T-cell (primary cell): ENCODE results near the gene LSM7. TPM values are rescaled to one million over a fixed set of nuclear protein-coding genes. Genes with fewer than 3 reads are reported as not detected.

Source experiments
- ATAC-seq, 4 experiments: fragments of 200-7000 bp in 3 of 4; fragments of 150-1000 bp in 1 of 4; cut with Tn5 transposase; replicated peaks in 1 of 4; 1 replicate in 3 of 4; 2 replicates in 1 of 4; pipeline ENCODE4 v1.10.0; 2021; ENCODE audit warnings: moderate library complexity in 3 of 4, mild to moderate bottlenecking in 2 of 4, moderate number of reproducible peaks in 1 of 4
- CTCF ChIA-PET, 2 donors: fragments of 300-600 bp; sonication (Branson Sonifier 250); formaldehyde crosslinking; loops; one replicate each; lab custom pipeline; 2022; ENCODE audit warnings: antibody characterized with exemption in 2 of 2; lab: Charles Lee
- POLR2A ChIA-PET, 2 donors: fragments of 300-600 bp; sonication (Branson Sonifier 250); formaldehyde crosslinking; loops; one replicate each; lab custom pipeline; 2022; ENCODE audit warnings: antibody characterized with exemption in 2 of 2; lab: Charles Lee
- DNase-seq, 35 experiments: peaks; one replicate each; pipeline versions ENCODE4 v3.0.0 to v3.0.0-alpha.2; 2013 to 2023
- H3K27ac ChIP-seq: one replicate; pipeline ENCODE4 v1.5.1; 2013; ENCODE audit warnings: low read length
- H3K27me3 ChIP-seq, 2 experiments: replicated peaks in 1 of 2; 1 replicate in 1 of 2; 2 replicates in 1 of 2; pipeline versions ENCODE4 v1.6.1 to v1.7.0; 2013; ENCODE audit warnings: low read length in 1 of 2, mixed read lengths in 1 of 2; ENCODE audit not compliant: control insufficient read depth in 2 of 2, insufficient read depth in 2 of 2; ENCODE audit errors: extremely low read depth in 1 of 2
- H3K36me3 ChIP-seq, 2 donors: 1 replicate in 1 of 2; 2 replicates in 1 of 2; pipeline versions ENCODE4 v1.6.1 to v1.7.0; 2013; ENCODE audit warnings: low read length in 1 of 2; ENCODE audit not compliant: control insufficient read depth in 2 of 2, insufficient read depth in 1 of 2; ENCODE audit errors: extremely low read depth in 1 of 2
- H3K4me1 ChIP-seq, 2 experiments: 1 replicate in 1 of 2; 2 replicates in 1 of 2; pipeline versions ENCODE4 v1.6.1 to v1.7.0; 2013; ENCODE audit warnings: low read length in 2 of 2, mixed read lengths in 1 of 2; ENCODE audit not compliant: insufficient read depth in 2 of 2, control insufficient read depth in 1 of 2; ENCODE audit errors: extremely low read depth in 1 of 2
- H3K4me3 ChIP-seq, 2 donors: 1 replicate in 1 of 2; 2 replicates in 1 of 2; pipeline versions ENCODE4 v1.5.1 to v1.7.0; 2013; ENCODE audit warnings: mild to moderate bottlenecking in 2 of 2, low read length in 1 of 2, moderate library complexity in 1 of 2; ENCODE audit not compliant: control insufficient read depth in 1 of 2; ENCODE audit errors: extremely low read depth in 1 of 2
- H3K9me3 ChIP-seq: 2 replicates; pipeline ENCODE4 v1.7.0; 2013
- H3K27ac Mint-ChIP-seq, 2 donors: one replicate each; pipeline ENCODE4 v1.8.0; 2020 to 2021; ENCODE audit warnings: mild to moderate bottlenecking in 2 of 2, mixed read lengths in 2 of 2
- H3K27me3 Mint-ChIP-seq, 2 donors: one replicate each; pipeline ENCODE4 v1.8.0; 2021 to 2022; ENCODE audit warnings: mixed read lengths in 2 of 2
- H3K36me3 Mint-ChIP-seq: one replicate; pipeline ENCODE4 v1.8.0; 2021; ENCODE audit warnings: mixed read lengths
- H3K4me1 Mint-ChIP-seq, 3 donors: one replicate each; pipeline ENCODE4 v1.8.0; 2020 to 2022; ENCODE audit warnings: mixed read lengths in 3 of 3, mild to moderate bottlenecking in 1 of 3
- H3K4me3 Mint-ChIP-seq, 3 donors: one replicate each; pipeline ENCODE4 v1.8.0; 2020 to 2022; ENCODE audit warnings: mild to moderate bottlenecking in 3 of 3, mixed read lengths in 3 of 3, moderate library complexity in 3 of 3
- H3K9me3 Mint-ChIP-seq, 3 donors: one replicate each; pipeline ENCODE4 v1.8.0; 2020 to 2022; ENCODE audit warnings: mixed read lengths in 3 of 3
- WGBS: methylation state at CpG from one replicate; pipeline ENCODE4 v1.1.5; 2013; ENCODE audit warnings: missing lambda C conversion rate; ENCODE audit not compliant: insufficient coverage; 5-methylcytosine and 5-hydroxymethylcytosine counted together
- total RNA-seq, 35 experiments: library from RNA in 6 of 35; stranded (reverse) in 6 of 35; fragments of 120-200 nt in 1 of 35; gene quantifications; one replicate each; pipeline versions ENCODE4 v1.2.1 to v1.2.4 and lab custom pipeline; 2013 to 2026

Gene LSM7
- total RNA-seq, 5 donors from 2014 or later (not counting 1 experiment from before 2014, with no cell fraction given): 86.7 to 127 (median 107) TPM

DNA sequence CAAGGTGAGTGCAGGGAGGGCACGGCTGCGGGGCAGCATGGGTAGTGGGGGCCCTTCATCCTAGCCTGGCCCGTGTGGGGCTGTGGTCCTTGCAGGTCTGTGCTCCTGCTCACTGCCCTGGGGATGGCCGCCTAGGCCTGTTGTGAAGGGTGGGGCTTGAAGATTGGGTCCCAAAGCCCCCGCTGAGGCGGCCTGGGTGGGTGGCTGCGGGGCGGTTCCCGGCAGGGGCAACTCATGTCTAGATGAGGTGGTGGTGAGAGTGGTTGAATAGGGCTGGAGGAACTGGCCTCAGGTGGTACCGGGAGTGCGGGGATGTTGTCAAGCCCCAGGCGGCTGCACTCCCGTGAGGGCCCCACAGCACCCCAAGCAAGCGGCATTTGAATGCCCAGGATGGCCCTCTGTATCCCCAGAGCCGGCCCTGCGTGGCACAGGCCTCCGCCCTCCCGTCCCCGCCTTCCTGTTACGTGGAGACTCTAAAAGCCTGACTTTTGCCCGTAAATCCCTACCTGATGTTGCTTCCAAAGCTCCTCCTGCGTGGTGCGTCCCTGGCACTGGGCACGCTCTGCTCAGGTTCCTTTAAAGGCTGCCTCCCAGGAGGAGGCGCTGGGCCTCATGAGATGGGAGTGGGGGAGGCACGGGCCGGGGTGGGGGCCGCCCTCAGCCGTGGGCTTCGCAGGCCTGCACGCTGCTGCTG lies 15.1 kb upstream of the LSM7 start:
- POLR2A ChIA-PET: no interaction called here
- 89% methylated on average over 21 of the region's 31 CpGs for WGBS

DNA sequence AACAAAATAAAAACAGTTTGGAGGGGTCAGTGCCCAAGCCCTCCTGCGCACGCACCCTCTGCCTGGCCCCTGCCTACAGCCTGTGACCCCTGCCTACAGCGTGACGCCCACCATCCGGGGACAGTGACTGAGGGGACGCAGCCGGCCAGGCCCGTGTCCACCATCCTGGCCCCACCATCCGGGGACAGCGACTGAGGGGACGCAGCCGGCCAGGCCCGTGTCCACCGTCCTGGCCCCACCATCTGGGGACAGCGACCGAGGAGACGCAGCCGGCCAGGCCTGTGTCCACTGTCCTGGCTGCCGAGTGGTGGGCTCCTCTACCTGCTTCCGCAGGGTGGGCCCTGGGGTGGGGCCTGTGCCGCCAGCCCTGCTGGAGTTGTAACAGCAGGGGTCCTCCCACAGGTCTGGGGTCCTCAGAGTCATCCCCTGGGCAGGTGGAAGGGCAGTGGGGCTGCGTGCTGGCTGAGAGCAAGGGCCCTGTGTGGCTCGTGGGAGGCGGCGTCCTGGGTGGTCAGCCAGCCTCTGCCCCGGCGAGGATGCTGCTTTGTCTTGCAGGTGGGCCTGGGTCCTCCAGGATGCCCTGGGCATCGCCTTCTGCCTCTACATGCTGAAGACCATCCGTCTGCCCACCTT lies 14.4 kb upstream of the LSM7 start:
- DNase-seq (no peak), ATAC-seq (no peak)
- Histone ChIP-seq H3K4me3 (no peak overlapping the region), H3K4me1 (no peaks in the 10 kb centered on the region), H3K9me3 (no peaks in the 10 kb centered on the region), H3K27ac (no peak overlapping the region), H3K36me3 (peaks cover 14 to 15% of the 10 kb centered on the region in 2 donors), H3K27me3 (no peaks in the 10 kb centered on the region)
- H3K27me3 Mint-ChIP-seq: no peaks in the 10 kb centered on the region
- H3K4me1 Mint-ChIP-seq: no peaks in the 10 kb centered on the region
- WGBS: 97% methylated on average over 26 of the region's 29 CpGs
- ChIA-PET CTCF (no interaction called here), POLR2A (no interaction called here)
- no peak overlapping the region for H3K27ac Mint-ChIP-seq
- no peaks in the 10 kb centered on the region for H3K9me3 Mint-ChIP-seq
- no peaks in the 10 kb centered on the region for H3K36me3 Mint-ChIP-seq
- H3K4me3 Mint-ChIP-seq: no peak overlapping the region

More for the DNA sequence above, 15.1 kb upstream of the LSM7 start:
- Histone ChIP-seq H3K9me3 (no peaks in the 10 kb centered on the region), H3K27ac (no peak overlapping the region), H3K36me3 (peaks cover 14 to 15% of the 10 kb centered on the region in 2 donors), H3K27me3 (no peaks in the 10 kb centered on the region), H3K4me3 (no peak overlapping the region), H3K4me1 (no peaks in the 10 kb centered on the region)
- Mint-ChIP-seq H3K36me3 (no peaks in the 10 kb centered on the region), H3K27ac (no peak overlapping the region), H3K4me1 (no peaks in the 10 kb centered on the region), H3K27me3 (no peaks in the 10 kb centered on the region), H3K9me3 (no peaks in the 10 kb centered on the region), H3K4me3 (no peak overlapping the region)
- CTCF ChIA-PET: no interaction called here
- no peak for ATAC-seq
- no peak for DNase-seq

DNA sequence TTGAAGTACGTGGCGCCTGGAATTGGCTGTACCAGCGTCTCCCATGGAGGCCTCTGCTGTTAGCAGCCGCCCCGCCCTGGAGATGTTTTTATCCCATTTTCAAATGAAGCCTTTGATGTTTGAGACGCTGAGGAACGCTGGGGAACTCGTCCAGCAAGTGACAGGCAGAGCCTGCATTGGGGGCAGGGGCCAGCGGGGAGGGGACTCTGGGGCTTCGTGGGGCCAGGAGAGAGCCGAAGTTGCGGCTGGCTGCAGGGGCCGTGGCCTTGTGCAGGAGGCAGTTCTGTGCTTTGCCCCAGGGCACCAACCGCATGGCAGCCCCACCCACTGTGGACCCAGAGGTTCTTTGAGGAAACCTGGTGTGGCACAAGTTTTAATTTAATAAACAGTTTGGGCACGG lies 13.6 kb upstream of the LSM7 start:
- H3K4me1 ChIP-seq: no peaks in the 10 kb centered on the region
- no peaks in the 10 kb centered on the region for H3K27me3 ChIP-seq
- Mint-ChIP-seq H3K9me3 (no peaks in the 10 kb centered on the region), H3K27me3 (no peaks in the 10 kb centered on the region), H3K4me1 (peaks cover 0 to 2% (median 1%) of the 10 kb centered on the region in 3 donors), H3K27ac (no peak overlapping the region), H3K36me3 (peaks cover 3% of the 10 kb centered on the region), H3K4me3 (no peak overlapping the region)
- H3K36me3 ChIP-seq: peaks cover 14 to 21% of the 10 kb centered on the region in 2 donors
- H3K4me3 ChIP-seq: no peak overlapping the region
- no peak overlapping the region for H3K27ac ChIP-seq
- DNase-seq (no peak), ATAC-seq (no peak)
- POLR2A ChIA-PET: no interaction called here
- CTCF ChIA-PET: no interaction called here
- WGBS: 94% methylated on average over 14 of the region's 15 CpGs
- no peaks in the 10 kb centered on the region for H3K9me3 ChIP-seq

- Mint-ChIP-seq H3K4me3 (no peak overlapping the region), H3K4me1 (peaks cover 1 to 5% (median 3%) of the 10 kb centered on the region in 3 donors), H3K9me3 (no peaks in the 10 kb centered on the region), H3K27ac (no peak overlapping the region), H3K27me3 (no peaks in the 10 kb centered on the region), H3K36me3 (peaks cover 4% of the 10 kb centered on the region)
- POLR2A ChIA-PET: no interaction called here
- CTCF ChIA-PET: no interaction called here
- Histone ChIP-seq H3K36me3 (peaks cover 14 to 21% of the 10 kb centered on the region in 2 donors), H3K27ac (no peak overlapping the region), H3K27me3 (no peaks in the 10 kb centered on the region), H3K9me3 (no peaks in the 10 kb centered on the region), H3K4me3 (no peak overlapping the region), H3K4me1 (no peaks in the 10 kb centered on the region)
- DNase-seq: no peak
- WGBS: 76% methylated on average over 22 of the region's 24 CpGs
- no peak for ATAC-seq
These were observed 12.9 kb upstream of the LSM7 start for GRCh38 chr19:2341244-2341751.

DNA sequence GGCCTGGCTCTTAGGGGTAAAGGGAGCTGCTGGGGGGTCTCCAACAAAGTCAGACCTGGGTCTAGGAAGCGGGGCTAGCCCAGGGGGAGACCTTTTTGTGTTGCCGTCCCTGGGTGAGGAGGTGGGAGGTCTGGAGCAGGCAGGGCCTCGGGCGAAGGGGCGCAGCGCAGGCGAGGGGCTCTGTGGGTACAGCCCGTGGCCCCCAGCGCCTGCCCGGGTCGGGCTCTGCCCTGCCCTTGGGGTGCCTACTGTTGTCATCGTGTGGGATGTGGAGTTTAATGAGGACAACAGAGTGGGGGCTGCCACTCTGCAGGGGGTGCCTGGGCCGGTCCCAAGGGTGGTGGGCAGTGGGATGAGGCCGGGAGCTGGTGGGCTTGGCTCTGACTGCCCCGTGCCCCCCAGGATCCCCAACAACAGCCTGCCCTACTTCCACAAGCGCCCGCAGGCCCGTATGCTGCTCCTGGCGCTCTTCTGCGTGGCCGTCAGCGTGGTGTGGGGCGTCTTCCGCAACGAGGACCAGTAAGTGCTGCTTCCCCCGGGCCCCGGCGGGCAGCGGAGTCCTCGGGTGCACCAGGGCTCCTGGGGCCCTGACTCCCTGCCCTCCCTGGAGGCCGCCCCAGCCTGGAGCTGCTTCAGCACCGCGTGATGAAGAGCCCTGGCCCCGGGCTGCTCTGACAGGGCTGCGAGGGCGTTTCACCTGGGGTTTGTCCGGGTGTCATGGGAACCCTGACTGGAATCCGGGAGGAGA lies 12.3 kb upstream of the LSM7 start:
- Histone ChIP-seq H3K27me3 (no peaks in the 10 kb centered on the region), H3K27ac (no peak overlapping the region), H3K4me3 (no peak overlapping the region), H3K4me1 (no peaks in the 10 kb centered on the region), H3K9me3 (no peaks in the 10 kb centered on the region), H3K36me3 (peaks cover 14 to 21% of the 10 kb centered on the region in 2 donors)
- Mint-ChIP-seq H3K36me3 (peaks cover 10% of the 10 kb centered on the region), H3K9me3 (no peaks in the 10 kb centered on the region), H3K4me1 (peaks cover 7 to 11% (median 9%) of the 10 kb centered on the region in 3 donors), H3K27me3 (no peaks in the 10 kb centered on the region), H3K27ac (no peak overlapping the region), H3K4me3 (no peak overlapping the region)
- CTCF ChIA-PET: no interaction called here
- WGBS: 90% methylated on average over 34 of the region's 38 CpGs
- ATAC-seq: no peak
- POLR2A ChIA-PET: no interaction called here
- DNase-seq: no peak

DNA sequence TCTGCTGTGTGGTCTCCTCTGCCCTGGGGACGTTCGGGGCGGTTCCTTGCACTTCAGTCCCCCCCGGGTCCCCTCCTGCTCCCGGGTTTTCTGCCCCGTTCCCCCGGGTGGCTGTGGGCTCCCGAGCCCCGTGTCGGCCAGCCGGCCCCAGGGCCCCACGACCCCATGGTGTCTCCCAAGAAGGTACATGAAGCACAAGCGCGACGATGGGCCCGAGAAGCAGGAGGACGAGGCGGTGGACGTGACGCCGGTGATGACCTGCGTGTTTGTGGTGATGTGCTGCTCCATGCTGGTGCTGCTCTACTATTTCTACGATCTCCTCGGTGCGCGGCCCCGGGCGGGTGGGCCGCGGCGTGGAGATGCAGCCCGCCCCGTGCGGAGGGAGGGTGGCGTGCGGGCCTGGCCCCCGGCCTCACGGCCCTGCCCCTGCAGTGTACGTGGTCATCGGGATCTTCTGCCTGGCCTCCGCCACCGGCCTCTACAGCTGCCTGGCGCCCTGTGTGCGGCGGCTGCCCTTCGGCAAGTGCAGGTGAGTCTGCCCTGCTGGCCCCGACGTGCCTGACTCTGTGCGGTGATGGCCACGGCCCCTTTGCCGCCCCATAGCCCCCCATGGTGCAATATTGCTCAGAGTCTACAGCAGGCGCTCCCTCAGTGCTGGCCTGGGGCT lies 11.4 kb upstream of the LSM7 start:
- H3K4me1 ChIP-seq: peaks cover 0 to 1% of the 10 kb centered on the region in 2 experiments
- no peaks in the 10 kb centered on the region for H3K27me3 ChIP-seq
- peaks cover 11% of the 10 kb centered on the region for H3K36me3 Mint-ChIP-seq
- POLR2A ChIA-PET: no interaction called here
- WGBS: 97% methylated on average over 51 of the region's 52 CpGs
- no peak overlapping the region for H3K27ac ChIP-seq
- H3K4me3 ChIP-seq: no peak overlapping the region
- H3K27me3 Mint-ChIP-seq: no peaks in the 10 kb centered on the region
- no peaks in the 10 kb centered on the region for H3K9me3 ChIP-seq
- ATAC-seq (no peak), DNase-seq (no peak)
- H3K36me3 ChIP-seq: peaks cover 14 to 21% of the 10 kb centered on the region in 2 donors
- no peaks in the 10 kb centered on the region for H3K9me3 Mint-ChIP-seq
- CTCF ChIA-PET: interaction anchor here in 1 of 2 donors (0.6 kb wide), 1 partner anchor 966 kb away, joined by 5 read pairs; no protein-coding TSS in a partner anchor
- H3K4me1 Mint-ChIP-seq: peaks cover 8 to 13% (median 12%) of the 10 kb centered on the region in 3 donors
- H3K27ac Mint-ChIP-seq: no peak overlapping the region
- H3K4me3 Mint-ChIP-seq: no peak overlapping the region
